Tibial nerve (tissue), 4 donors: ENCODE data around the gene IL6.

ENCODE experiments used
- CTCF ChIP-seq, 5 experiments: fragments of 200-600 bp in 3 of 5; fragments of 450-650 bp in 2 of 5; sonication (generic) in 3 of 5; IDR thresholded peaks; one replicate each; pipeline ENCODE4 v1.5.1; 2016 to 2019; ENCODE audit warnings: antibody characterized with exemption in 5 of 5, mild to moderate bottlenecking in 3 of 5, moderate library complexity in 2 of 5
- EP300 ChIP-seq, 2 donors: sonication (generic); formaldehyde crosslinking; IDR thresholded peaks; one replicate each; pipeline ENCODE4 v1.6.1; 2017; ENCODE audit warnings: antibody characterized with exemption in 2 of 2, mild to moderate bottlenecking in 1 of 2
- POLR2A ChIP-seq, 2 donors: fragments of 450-650 bp; IDR thresholded peaks; one replicate each; pipeline ENCODE4 v1.6.1; 2017; ENCODE audit warnings: antibody characterized with exemption in 2 of 2, mild to moderate bottlenecking in 2 of 2, moderate library complexity in 2 of 2

DNA sequence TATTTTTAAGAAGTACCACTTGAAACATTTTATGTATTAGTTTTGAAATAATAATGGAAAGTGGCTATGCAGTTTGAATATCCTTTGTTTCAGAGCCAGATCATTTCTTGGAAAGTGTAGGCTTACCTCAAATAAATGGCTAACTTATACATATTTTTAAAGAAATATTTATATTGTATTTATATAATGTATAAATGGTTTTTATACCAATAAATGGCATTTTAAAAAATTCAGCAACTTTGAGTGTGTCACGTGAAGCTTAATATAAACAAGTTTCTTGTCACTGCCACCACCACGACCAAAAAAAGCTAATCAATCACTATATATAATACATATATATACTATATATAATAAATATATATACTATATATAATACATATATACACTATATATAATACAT is 4.8 kb downstream of the IL6 start:
- TF ChIP-seq CTCF (IDR thresholded peaks at IDR 0.05) (no peak), POLR2A (IDR thresholded peaks at IDR 0.05) (no peak), EP300 (IDR thresholded peaks at IDR 0.05) (no peak)
